Transverse colon (tissue), 4 donors: Measurements from ENCODE around the gene DYNC1H1.

Experiments
- CTCF ChIP-seq, 5 experiments: fragments of 200-600 bp in 3 of 5; fragments of 450-650 bp in 2 of 5; sonication (generic) in 3 of 5; IDR thresholded peaks; 1 replicate in 2 of 5; 2 replicates in 3 of 5; pipeline ENCODE4 v1.5.1; 2016 to 2017; ENCODE audit warnings: antibody characterized with exemption in 5 of 5, inconsistent platforms in 3 of 5, mild to moderate bottlenecking in 2 of 5, moderate library complexity in 1 of 5
- EP300 ChIP-seq: sonication (generic); formaldehyde crosslinking; IDR thresholded peaks from one replicate; pipeline ENCODE4 v1.6.1; 2017; ENCODE audit warnings: antibody characterized with exemption, low read depth
- POLR2A ChIP-seq: fragments of 450-650 bp; IDR thresholded peaks from one replicate; pipeline ENCODE4 v1.6.1; 2016; ENCODE audit warnings: antibody characterized with exemption, mild to moderate bottlenecking, moderate library complexity
- POLR2AphosphoS5 ChIP-seq, 3 donors: sonication (generic); formaldehyde crosslinking; IDR thresholded peaks; one replicate each; pipeline ENCODE4 v1.6.1; 2016; ENCODE audit warnings: antibody characterized with exemption in 3 of 3

DNA sequence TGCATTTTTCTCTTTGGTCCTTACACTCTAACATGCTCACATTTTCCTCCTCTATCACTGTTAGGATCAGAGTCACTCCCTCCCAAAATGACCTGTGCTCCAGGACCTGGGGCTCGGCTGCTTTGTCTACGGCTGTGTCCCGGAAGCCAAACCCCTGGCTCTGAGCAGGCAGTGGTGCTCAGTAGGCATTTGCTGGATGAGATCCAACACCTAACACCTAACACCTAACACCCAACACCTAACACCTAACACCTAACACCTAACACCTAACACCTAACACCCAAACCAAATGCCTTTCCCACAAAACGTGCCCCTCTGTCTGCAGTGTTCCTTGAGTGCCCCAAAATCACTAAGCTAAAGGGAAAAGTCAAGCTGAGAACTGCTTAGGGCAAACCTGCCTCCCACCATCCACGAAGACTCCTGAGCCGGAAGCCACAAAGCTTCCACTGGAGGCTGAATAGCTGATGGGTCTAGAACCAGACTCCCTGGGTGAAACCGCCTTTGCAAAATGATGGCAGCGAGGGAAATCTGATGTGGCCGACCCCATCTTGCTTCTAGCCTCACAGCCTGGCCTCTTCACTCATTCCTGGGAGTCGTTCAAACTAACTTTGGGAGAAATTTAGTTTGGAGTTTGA lies 93.2 kb downstream of the DYNC1H1 start:
- TF ChIP-seq CTCF (IDR thresholded peaks at IDR 0.05), result no peak
- TF ChIP-seq POLR2AphosphoS5 (IDR thresholded peaks at IDR 0.05), result no peak
- no peak for TF ChIP-seq POLR2A
- TF ChIP-seq EP300, result no peak
